ENCODE results near the gene GULP1.

GULP1 gene

DNA sequence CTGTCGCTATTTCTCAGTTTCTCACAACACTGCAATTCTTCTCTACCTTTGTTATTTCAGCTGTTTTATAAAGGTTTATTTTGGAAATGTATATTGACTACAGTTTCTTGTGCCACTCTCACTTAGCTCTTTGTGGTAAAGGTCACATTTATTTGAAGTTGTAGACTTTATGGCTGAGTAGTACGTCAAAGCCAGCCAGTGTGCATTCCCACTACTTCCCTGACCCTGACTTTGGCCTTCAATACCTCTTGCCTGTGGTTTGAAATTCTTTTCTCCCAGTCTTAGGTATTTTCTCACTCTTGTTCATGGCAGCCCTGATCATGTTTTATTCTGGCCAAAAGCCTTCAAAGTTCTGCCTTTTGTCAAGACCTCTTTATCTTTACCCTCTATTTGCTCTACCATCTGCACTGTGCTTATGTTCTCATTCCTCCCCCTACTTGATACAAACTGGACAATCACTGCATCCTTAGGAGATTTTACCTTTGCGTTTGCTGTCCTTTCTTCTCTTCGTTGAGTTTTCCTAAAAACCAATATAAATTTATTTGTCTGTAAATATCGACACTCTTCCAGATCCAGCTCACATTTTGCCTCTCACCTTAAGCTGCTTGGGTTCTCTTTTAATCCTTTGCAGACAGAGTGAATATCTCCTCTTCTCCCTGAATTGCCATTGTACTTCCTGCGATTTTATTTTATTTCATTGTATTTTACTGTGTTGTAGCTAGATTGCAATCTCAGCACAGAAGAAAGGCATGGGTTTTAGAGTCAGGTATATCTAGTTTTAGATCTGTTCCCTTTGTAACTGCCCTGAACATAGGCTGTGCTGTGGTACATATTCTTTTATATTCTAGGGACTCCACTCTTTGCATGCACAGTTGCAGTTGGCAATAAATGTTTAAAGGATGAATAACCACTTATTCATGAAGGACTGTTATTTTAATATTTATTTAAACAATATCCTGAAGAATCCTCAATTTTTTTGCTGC is 31.2 kb downstream of the GULP1 start:
- no peak for DNase-seq (ENCODE audit: low spot score)

DNA sequence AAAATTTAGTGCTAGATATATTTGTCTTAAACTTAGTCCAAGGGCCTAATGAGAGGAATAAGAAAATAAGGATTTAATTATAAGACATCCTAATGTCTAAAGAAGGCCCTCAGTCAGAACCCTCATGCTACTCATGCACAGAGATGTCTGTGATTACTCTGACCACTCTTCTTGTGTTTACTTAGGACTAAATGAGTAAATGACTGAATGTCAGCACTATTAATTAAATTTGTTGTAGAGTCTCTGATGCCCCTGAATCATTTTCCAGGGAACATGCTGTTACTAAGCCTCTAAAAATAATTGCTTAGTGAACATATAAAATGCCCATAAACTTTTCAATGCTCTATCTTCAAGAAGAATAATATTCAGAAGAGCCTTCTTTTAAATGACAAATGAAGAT is 32.4 kb downstream of the GULP1 start:
- no peak for DNase-seq (ENCODE audit: low spot score)

DNA sequence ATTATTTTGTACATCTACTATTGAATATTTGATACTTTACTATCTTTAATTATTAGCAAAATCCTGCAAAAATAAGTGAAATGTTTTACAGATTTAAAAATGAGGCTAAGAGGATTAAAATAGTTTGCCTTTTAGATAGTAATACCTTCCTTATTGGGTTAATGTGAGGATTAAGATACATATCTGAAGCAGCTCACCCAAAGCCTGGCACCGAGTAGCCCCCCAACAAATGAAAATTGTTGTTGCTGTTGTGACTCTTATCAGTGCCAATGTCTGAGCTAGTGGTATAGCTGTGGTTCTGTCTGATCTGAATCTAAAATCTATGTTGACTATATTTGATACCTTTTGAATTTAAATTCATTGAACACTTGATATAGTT is 34.6 kb downstream of the GULP1 start:
- no peak for DNase-seq (ENCODE audit: low spot score)

DNA sequence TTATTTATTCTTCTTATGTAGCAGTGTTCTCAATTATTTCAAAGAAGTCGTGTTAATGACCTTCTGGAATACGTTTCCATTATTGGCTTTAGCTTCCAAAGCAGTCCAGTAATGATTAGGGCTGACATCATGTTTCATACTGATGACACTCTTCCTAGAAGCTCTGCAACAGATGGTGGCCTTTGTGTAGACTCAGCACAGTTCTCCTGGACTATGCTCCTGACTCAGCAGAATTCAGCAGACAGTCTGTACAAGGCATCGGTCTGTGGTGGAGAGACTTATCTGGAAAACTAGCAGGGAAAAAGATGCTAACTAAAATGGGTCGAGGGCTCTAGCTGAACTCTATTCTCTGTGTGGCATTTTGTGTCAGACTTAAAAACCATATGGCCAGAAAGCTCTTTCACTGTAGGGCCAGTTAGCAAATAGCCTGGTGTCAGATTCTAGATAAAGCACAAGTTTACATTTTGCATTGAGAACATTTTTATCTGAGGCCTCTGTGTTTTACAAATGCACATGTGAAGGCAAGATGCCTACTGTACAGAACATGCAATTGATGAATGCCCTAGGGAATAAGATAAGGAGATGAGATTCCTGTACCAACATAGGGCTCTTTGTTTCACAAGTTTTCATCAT is 35.1 kb downstream of the GULP1 start:
- no peak for DNase-seq (ENCODE audit: low spot score)

DNA sequence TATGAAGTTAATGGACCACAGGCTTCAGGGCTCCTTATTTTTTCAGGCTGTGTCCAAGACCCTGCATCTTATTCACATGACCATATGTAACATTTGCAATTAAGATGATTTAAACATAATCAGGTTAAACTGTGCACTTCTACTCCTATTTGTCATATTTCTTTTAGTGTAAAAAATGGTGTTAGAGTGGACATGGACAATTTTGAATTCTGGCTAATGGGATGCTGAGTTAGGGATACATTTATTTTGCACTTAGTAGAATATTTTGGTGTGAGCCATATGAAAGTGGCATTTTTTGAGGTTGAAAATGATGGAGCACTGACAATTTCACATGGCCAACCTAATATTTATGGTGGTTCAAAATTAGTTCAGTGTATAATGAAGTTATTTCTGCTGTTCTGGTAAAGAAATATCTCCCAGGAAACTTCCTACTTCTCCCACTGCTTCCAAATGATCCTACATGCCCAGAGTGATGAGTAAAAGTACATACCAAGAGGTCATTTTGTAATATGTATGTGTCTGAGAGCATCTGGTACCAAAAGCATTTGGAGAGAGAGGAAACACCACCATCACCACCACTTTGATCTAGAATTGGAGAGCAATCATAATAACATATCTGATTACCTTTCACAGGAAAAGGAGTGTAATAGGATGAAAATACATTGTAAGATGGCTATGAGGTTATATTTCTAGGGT is 36.0 kb downstream of the GULP1 start:
- DNase-seq (ENCODE audit: low spot score): no peak

DNA sequence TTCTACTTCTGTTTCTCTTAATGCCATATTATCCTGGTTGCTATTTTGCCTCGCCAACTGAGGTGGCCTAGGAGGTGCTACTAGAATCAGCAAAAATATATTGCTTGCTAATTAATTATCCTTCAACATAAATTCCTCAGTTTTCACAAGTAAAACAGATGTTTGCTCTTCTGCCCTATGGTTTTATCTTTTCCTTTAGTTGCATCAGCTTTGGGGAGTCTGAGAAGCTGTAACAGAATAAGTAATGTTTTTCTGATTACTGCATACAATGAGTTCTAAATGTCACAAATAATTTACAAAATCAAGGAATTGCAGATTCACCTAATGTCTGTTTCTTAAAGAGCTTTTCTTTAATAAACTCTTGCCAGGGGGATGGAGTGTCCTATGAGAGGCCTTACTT is 36.7 kb downstream of the GULP1 start:
- DNase-seq (ENCODE audit: low spot score): no peak

DNA sequence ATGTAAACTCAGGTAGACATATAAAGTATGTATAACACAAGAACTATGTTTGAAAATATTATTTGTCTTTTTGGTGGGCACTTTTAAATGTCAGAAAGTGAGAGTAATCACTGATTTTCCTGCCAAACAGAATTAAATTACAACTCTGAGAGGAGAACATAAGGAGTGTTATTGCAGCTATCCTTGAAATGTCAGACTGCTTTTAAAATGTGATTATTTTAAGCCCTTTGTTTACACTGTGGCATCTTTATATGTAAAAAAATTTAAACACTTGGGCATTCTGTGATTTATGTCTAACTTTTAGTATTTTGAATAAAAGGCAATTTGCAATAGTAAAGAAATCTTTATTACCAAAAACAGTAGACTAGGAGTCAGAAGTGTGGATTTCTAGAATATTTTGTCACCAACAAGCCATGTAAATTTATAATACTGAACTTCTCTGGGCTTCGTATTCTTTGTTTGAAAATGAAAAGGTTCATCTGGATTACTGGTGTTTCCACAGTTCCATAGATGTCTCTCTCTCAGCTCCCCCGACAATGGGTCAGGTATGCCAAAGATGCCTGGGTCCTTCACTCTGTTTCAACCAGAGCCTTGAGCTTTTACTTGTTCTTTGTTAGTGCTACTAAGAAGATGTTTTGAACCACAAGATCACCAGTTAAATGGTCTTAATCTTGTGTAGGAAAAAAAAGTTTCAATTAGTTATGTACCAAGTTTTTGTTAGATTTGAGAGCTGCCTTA is 38.8 kb downstream of the GULP1 start:
- no peak for DNase-seq (ENCODE audit: low spot score)

DNA sequence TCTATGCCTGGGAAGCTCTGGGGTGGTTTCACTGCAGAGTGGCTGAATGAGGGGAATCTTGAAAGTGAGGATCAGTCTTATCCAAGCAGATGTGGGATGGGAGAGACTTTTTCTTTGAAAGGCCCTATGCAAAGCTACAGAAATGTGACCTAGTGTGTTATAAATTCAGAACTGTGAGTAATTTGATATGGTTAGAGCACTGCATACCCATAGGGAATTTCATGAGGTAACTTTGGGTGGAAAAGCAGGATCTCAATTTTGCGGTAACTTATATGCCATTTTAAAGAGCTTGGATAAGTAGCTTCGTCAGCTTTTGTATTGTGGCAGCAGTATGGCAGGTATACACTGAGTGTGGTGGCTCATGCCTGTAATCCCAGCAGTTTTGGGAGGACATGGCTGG is 40.9 kb downstream of the GULP1 start:
- no peak for DNase-seq (ENCODE audit: low spot score)

DNA sequence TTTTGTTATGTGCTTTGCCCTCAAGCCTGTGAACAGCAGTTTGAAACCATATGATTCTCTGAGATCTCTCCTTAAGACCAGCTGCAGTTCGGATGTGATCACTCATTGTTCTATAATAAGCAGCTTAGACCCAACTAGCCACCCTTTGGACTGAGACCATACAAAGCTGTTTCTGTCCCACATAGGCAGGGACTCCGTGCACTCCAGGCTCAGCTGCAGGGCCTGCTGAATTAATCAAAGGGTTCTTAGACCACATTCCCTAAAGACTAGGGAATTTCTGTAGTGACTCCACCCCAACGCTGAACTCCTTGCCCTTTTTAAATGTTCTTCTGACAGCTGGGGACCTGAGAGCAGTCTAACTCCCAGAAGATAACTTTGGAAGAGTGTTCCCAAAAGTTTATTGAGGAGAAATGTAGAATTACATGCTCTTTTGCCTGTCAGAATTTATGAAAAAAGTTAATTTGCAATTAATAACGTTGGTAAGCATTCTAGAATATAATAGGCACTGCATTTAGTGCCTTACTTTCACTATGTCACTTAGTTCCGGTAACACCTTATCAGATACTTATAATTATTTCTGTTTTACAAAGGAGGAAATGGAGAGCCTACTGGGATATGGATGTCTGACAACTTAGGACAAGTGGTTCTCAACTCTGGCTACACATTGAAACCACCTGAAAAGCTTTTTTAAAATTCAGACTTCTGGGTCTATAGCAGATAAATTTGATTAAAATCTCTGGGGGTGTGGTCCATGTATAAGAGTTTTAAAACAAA is 42.3 kb downstream of the GULP1 start:
- DNase-seq (ENCODE audit: low spot score): no peak

DNA sequence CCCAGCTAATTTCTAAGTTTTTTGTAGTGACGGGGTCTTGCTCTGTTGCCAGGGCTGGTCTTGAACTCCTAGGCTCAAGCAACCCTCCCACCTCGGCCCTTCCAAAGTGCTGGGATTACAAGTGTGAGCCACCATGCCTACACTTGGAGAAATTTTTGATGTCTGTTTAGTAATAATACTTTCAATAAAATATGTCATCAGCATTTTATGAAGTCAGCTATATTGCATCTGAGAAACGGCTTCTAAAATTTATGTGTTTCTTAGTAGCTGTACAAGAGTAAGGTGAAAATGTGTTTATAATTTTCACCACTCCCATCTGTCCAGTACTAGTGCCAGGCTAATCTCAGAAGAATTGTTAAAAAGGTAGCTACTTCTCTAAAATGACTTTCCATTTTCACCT is 46.8 kb downstream of the GULP1 start:
- DNase-seq (ENCODE audit: low spot score): no peak

DNA sequence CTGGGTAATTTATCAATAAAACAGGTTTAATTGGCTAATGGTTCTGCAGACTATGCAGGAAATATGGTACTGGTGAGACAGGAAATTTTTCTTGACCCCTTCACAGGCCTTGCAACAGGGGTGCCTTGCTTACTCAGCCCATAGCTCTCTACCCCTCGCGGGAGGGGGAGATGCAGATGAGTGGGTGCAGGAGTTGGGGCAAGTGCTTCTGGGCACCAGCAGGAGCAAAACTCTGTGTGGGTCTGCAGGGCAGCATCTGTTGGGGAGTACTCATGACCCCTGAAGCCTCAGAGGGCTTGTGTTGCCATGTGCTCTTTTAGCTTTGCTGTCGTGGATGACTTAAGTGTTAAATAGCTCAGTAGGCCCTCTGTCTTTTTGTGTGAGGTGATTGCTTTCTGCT is 48.6 kb downstream of the GULP1 start:
- DNase-seq (ENCODE audit: low spot score): no peak

DNA sequence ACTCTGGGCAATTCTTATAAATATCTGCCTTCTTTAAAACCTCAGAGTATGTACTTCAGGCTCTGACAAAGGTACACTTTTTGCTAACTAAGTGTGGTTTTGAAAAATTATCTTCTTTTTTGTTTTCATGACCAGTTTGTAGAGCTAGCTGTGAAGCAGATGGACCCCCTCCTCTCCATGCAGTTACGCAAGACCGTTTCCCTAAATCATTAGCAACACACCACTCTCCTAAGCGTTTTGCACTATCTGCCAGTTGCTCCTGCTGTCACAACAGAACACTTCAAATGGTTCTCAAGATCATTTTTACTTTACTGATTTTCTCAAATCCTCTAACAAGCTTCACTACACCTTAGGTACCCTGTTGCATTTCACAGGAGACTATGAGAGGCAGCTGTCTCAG is 53.3 kb downstream of the GULP1 start:
- no peak for DNase-seq (ENCODE audit: low spot score)

DNA sequence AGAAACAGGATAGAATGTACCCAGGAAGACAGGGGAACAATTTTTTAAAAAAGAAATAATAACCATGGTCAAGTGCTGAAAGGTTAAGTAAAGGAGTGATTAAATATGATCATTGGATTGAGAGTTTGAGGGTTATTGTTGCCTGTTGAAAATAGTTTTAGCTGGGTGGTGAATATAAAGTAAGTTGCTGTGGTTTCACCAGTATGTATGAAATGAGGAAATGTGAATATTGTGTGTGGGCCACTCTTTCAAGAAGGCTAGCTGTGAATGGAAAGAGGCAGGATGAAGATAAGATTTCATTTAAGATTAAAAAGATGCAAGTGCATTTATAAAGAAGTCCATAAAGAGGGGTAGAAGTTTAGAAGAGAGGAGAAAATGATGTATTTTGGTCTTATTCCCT is 53.8 kb downstream of the GULP1 start:
- DNase-seq (ENCODE audit: low spot score): no peak

DNA sequence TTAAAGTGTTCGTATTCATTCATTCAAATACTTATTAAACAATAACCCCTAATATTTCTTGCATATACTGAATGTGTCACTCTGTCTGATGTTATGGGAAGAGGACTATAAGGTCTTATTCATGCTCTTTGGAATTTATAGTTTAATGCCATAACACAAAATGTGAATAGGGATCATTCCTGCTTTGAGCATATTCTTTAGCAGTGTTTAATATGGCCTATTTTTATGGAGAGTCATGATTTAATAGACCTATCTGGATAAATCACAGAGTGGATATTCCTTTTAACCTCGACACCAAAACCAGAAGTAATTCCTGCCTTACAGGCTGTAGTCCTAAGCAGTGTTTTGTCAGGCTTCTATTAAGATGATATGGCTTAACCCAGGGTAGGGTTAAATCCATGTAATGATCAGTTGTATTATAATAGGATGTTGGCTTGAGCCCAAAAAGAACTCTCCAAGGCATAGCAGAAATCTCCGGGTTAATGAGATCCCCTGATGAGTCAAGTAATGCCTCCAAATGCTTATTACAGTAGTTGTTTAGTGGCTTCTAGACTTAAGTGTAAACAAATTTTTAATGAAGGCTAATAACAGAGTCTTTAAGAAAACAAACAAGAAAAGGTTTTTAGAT is 54.3 kb downstream of the GULP1 start:
- no peak for DNase-seq (ENCODE audit: low spot score)

DNA sequence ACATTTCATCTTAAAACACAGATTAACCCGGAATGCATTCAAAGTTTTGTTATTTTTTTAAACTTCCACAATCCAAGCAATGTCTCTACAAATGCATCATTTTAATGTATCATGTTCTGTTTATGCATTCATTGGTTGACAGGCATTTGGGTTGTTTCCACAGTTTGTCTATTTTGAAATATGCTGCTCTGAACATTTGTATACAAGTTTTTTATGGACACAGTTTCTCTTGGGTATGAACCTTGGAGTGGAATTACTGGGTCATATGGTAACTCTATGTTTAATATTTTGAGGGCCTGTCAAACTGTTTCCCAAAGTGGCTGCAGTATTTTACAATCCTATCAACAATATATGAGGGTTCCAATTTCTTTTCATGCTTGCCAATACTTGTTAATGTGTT is 57.3 kb downstream of the GULP1 start:
- no peak for DNase-seq (ENCODE audit: low spot score)

DNA sequence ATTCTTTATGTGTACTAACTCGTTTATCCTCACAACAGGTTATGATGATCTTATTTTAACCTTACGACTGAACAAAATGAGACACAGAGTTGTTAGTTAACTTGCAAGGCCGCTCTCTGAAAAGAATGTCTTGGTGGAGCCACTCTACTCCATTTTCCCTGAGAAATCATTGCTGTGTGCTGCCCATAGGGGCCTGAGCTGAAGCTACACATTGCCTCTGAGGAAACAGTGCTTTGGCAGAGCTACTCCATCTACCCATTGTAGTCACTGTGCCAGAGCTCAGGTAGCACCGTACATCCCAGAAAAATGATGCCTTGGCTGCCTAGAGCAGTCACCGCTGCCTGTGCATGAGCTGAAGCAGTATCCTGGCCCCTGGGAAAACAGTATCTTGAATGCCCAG is 61.6 kb downstream of the GULP1 start:
- no peak for DNase-seq (ENCODE audit: low spot score)

DNA sequence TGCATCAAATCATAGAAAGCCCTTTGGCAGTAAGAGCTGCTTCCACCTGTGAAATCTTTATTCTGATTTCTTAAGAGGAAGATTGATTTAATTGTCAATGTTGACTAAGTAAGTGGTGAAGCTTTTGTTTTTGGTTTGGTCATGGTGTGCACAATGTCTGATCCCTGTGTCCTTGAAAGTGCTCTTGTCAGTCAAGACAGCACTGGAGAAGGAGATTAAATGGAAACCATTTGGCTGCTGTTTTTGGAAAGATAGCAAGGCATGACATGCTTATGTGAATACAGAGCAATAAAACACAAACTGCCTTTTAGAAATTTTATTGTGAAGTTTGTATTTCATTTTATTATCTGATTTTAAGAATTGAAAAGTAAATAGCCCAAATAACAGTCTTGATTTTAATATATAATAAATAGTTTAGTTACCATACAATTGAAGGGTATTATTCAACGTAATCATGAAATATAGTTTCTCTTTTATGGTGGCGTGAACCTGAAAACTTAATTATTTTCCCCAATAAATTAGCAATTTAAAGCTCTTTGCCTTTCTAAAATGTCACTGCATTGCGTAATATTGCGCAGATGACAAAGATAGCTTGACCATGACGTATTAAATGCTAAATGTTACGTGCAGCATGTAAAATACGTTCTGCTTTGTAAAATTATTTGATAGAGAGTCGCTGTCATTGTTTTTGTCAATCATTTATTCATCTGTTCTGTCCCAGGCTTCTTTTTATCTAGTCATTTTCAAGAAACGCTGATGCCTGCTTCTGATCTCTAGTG is 69.0 kb downstream of the GULP1 start:
- no peak for DNase-seq (ENCODE audit: low spot score)

DNA sequence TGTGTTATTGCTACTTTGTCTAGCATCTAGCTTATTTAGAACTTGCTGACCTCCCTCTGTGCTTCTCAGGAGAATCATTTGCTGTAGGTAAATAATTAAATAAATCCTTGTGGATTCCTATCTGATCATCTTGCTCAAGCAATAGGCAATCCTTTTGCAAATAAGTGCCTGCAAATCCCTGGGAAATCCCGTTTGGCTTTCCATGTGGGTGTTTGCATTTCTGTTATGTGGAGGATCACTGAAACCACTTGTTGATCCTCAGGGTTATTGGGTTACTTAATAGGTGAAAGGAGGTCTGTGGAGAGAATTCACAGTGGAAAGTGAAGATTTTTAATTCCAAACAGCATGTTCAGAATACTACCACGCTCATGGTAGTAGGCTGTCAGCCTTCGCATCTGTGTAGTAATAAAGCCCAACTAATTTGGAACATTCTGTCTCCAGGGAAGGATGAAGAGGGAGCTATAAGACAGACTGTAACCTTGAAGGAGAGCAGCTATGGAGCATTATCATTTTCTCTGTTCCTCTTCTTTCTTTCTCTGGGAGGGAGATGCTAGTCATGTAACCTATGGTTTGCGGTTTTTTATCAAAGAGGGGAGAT is 72.5 kb downstream of the GULP1 start:
- no peak for DNase-seq (ENCODE audit: low spot score)

DNA sequence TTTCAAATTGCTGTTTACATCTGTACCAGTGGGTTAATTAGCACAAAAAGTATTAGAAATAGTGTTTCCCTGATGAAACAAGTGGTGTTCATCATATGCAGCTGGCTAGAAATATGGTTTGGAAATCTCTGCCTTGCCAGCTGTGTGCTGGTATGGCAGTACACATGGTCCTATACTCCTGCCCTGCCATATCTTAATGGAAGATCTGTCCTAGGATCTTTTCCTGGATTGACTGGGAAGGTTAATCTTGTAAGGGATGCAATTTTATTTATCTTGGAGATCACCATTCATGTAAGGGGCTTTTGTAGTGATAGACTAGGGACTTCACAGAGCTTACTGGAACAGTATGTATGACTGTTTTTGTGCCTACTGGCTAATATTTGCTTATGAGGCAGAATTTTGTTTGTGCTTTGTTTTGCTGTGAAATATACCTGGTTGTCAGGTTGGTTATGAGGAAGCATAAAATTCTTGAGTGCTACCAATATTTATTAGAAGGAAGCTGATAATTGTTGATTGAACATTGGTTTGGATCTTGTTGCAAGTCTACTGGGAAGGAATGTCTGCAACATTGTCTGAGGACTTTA is 73.5 kb downstream of the GULP1 start:
- no peak for DNase-seq (ENCODE audit: low spot score)
